ENCODE results near the gene PTPRQ.

DNA sequence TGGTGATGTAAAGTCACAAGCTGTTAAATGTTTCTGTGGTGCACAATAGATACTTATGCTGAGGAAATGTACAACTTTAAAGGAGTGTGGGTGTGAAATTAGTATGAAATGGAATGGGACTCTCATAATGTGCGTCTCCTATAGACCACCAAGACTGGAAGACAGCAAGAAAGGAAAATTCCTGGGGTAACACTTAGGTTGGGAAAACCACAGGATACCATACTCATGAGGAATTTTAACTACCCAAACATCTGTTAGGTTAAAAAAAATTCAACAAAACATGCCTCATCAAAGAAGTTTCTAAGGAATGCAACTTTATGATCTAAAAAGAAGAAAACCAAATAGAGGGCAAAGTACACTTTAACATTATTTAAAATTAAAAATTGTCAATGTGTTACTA lies 149.7 kb downstream of the PTPRQ start:
- TF ChIP-seq, protein P1, sequence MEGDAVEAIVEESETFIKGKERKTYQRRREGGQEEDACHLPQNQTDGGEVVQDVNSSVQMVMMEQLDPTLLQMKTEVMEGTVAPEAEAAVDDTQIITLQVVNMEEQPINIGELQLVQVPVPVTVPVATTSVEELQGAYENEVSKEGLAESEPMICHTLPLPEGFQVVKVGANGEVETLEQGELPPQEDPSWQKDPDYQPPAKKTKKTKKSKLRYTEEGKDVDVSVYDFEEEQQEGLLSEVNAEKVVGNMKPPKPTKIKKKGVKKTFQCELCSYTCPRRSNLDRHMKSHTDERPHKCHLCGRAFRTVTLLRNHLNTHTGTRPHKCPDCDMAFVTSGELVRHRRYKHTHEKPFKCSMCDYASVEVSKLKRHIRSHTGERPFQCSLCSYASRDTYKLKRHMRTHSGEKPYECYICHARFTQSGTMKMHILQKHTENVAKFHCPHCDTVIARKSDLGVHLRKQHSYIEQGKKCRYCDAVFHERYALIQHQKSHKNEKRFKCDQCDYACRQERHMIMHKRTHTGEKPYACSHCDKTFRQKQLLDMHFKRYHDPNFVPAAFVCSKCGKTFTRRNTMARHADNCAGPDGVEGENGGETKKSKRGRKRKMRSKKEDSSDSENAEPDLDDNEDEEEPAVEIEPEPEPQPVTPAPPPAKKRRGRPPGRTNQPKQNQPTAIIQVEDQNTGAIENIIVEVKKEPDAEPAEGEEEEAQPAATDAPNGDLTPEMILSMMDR (IDR thresholded peaks at IDR 0.05) = no peak
- no peak for TF ChIP-seq EP300 (IDR thresholded peaks at IDR 0.05)
